CD14-positive monocyte (primary cell): Measurements from ENCODE around the gene DENND1A. TPM values are rescaled to one million over a fixed set of nuclear protein-coding genes. Genes with fewer than 3 reads are reported as not detected.

Experiments
- DNase-seq, 3 donors: peaks; one replicate each; pipeline ENCODE4 v3.0.0-alpha.2; 2011 to 2022
- H2AFZ ChIP-seq: 2 replicates; pipeline ENCODE4 v1.6.0; 2012; ENCODE audit warnings: mild to moderate bottlenecking, low read depth, low read length, inconsistent platforms; ENCODE audit not compliant: insufficient read depth, poor library complexity, severe bottlenecking
- H3K27ac ChIP-seq, 2 donors: 1 replicate in 1 of 2; 2 replicates in 1 of 2; pipeline ENCODE4 v1.5.1; 2012 to 2013; ENCODE audit warnings: low read length in 2 of 2, control low read depth in 1 of 2, inconsistent platforms in 1 of 2, low read depth in 1 of 2, mild to moderate bottlenecking in 1 of 2
- H3K27me3 ChIP-seq, 2 donors: one replicate each; pipeline versions ENCODE4 v1.6.0 to v1.6.1; 2011 to 2013; ENCODE audit warnings: low read length in 2 of 2; ENCODE audit not compliant: control insufficient read depth in 2 of 2, insufficient read depth in 2 of 2
- H3K36me3 ChIP-seq, 2 donors: replicated peaks in 1 of 2; 1 replicate in 1 of 2; 2 replicates in 1 of 2; pipeline versions ENCODE4 v1.5.1 to v1.6.1; 2012 to 2013; ENCODE audit warnings: low read length in 2 of 2, control low read depth in 1 of 2, inconsistent platforms in 1 of 2, mild to moderate bottlenecking in 1 of 2; ENCODE audit not compliant: insufficient read depth in 2 of 2, control insufficient read depth in 1 of 2
- H3K4me1 ChIP-seq, 2 donors: 1 replicate in 1 of 2; 2 replicates in 1 of 2; pipeline versions ENCODE4 v1.5.1 to v1.6.1; 2012 to 2013; ENCODE audit warnings: low read length in 2 of 2, control low read depth in 1 of 2, inconsistent platforms in 1 of 2, mild to moderate bottlenecking in 1 of 2, moderate library complexity in 1 of 2; ENCODE audit not compliant: insufficient read depth in 2 of 2, control insufficient read depth in 1 of 2
- H3K4me2 ChIP-seq: replicated peaks from 2 replicates; pipeline ENCODE3; 2012; ENCODE audit warnings: low read length, moderate library complexity, mild to moderate bottlenecking; ENCODE audit not compliant: poor library complexity, severe bottlenecking; ENCODE audit errors: extremely low read depth
- H3K4me3 ChIP-seq, 3 experiments: fragments of 200-600 bp in 1 of 3; sonication (generic) in 1 of 3; replicated peaks in 1 of 3; 1 replicate in 2 of 3; 2 replicates in 1 of 3; pipeline ENCODE4 v1.5.1; 2011 to 2013; ENCODE audit warnings: low read length in 3 of 3, mild to moderate bottlenecking in 3 of 3, control low read depth in 2 of 3, low read depth in 2 of 3, inconsistent platforms in 1 of 3, moderate library complexity in 1 of 3
- H3K79me2 ChIP-seq: 2 replicates; pipeline ENCODE4 v1.6.0; 2012; ENCODE audit warnings: mild to moderate bottlenecking, control low read depth, inconsistent platforms, low read length, moderate library complexity; ENCODE audit not compliant: insufficient read depth
- H3K9ac ChIP-seq: 2 replicates; pipeline ENCODE4 v1.6.0; 2017; ENCODE audit warnings: low read length, mild to moderate bottlenecking; ENCODE audit not compliant: insufficient read depth, poor library complexity, severe bottlenecking
- H3K9me3 ChIP-seq, 2 donors: replicated peaks in 1 of 2; 1 replicate in 1 of 2; 2 replicates in 1 of 2; pipeline versions ENCODE4 v1.5.1 to v1.6.1; 2012 to 2013; ENCODE audit warnings: low read length in 2 of 2, control low read depth in 1 of 2; ENCODE audit not compliant: control insufficient read depth in 1 of 2, insufficient read depth in 1 of 2
- H4K20me1 ChIP-seq: 2 replicates; pipeline ENCODE4 v1.6.0; 2012; ENCODE audit warnings: mild to moderate bottlenecking, low read length, control low read depth, moderate library complexity; ENCODE audit not compliant: insufficient read depth
- H3K27ac Mint-ChIP-seq, 7 donors: one replicate each; pipeline ENCODE4 v1.8.0; 2020; ENCODE audit warnings: mild to moderate bottlenecking in 7 of 7, mixed read lengths in 7 of 7, moderate library complexity in 6 of 7, inconsistent platforms in 2 of 7
- H3K27me3 Mint-ChIP-seq, 3 donors: one replicate each; pipeline ENCODE4 v1.8.0; 2021 to 2022; ENCODE audit warnings: low read depth in 3 of 3, mild to moderate bottlenecking in 3 of 3, mixed read lengths in 3 of 3, moderate library complexity in 3 of 3, inconsistent platforms in 1 of 3
- H3K36me3 Mint-ChIP-seq, 2 donors: one replicate each; pipeline ENCODE4 v1.8.0; 2020; ENCODE audit warnings: mixed read lengths in 2 of 2, inconsistent platforms in 1 of 2, mild to moderate bottlenecking in 1 of 2
- H3K4me1 Mint-ChIP-seq: one replicate; pipeline ENCODE4 v1.8.0; 2020; ENCODE audit warnings: mild to moderate bottlenecking, mixed read lengths
- H3K4me3 Mint-ChIP-seq, 2 donors: one replicate each; pipeline ENCODE4 v1.8.0; 2020; ENCODE audit warnings: mild to moderate bottlenecking in 2 of 2, mixed read lengths in 2 of 2, moderate library complexity in 1 of 2
- H3K9me3 Mint-ChIP-seq, 7 donors: one replicate each; pipeline ENCODE4 v1.8.0; 2020 to 2022; ENCODE audit warnings: mixed read lengths in 7 of 7, mild to moderate bottlenecking in 6 of 7, moderate library complexity in 6 of 7, inconsistent platforms in 2 of 7
- WGBS: methylation state at CpG from one replicate; pipeline ENCODE4 v1.1.5; 2013; ENCODE audit warnings: missing lambda C conversion rate; ENCODE audit not compliant: insufficient coverage; 5-methylcytosine and 5-hydroxymethylcytosine counted together
- intact Hi-C, 2 donors: fragments of 100-400 bp; cut with micrococcal nuclease; formaldehyde crosslinking; loops; one replicate each; pipeline versions ENCODE4 v1.15.0 to v1.15.1; 2023
- polyA plus RNA-seq, 3 donors: library from polyadenylated mRNA; depleted of rRNA in 1 of 3; unstranded in 2 of 3; stranded (reverse) in 1 of 3; fragments of 300-500 nt in 2 of 3; fragments of >200 nt in 1 of 3; fragmentation: Illumina TruSeq in 2 of 3; gene quantifications; 1 replicate in 2 of 3; 2 replicates in 1 of 3; pipeline ENCODE4 v1.2.3, GENCODE V29; 2012 to 2021
- TF ChIP-seq, protein P1 (sequence below): fragments of 200-600 bp; IDR thresholded peaks from one replicate; pipeline ENCODE4 v1.8.0; 2022; ENCODE audit warnings: antibody characterized with exemption, mild to moderate bottlenecking

DENND1A gene
- polyA plus RNA-seq, 3 donors: 24.8 to 73.0 (median 29.4) TPM

DNA sequence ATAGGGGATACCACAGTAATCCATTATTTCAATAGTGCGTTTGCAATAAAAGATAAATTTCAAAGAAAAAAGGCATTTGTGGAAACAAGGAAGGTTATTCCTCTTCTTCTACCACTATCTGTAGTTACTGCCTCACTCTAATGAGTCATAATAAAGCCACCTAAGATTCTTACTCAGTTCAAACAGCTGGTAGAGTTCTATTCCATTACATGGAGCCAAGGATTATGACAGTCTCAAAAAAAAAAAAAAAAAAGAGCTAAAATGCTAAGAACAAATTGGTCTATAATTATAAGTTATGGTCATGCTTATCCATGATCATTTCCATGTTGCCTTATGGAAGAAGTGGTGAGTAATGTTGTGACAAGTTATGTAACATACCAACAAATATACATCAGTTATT lies 46.3 kb downstream of the DENND1A start:
- intact Hi-C loops: no loop called here
- no peak overlapping the region for H3K27ac ChIP-seq
- H3K4me1 Mint-ChIP-seq: peaks cover 47% of the 10 kb centered on the region
- no peak overlapping the region for H2AFZ ChIP-seq
- H3K27ac Mint-ChIP-seq: peak overlapping the region in 1 of 7 donors; percentile 1
- TF ChIP-seq, protein P1, sequence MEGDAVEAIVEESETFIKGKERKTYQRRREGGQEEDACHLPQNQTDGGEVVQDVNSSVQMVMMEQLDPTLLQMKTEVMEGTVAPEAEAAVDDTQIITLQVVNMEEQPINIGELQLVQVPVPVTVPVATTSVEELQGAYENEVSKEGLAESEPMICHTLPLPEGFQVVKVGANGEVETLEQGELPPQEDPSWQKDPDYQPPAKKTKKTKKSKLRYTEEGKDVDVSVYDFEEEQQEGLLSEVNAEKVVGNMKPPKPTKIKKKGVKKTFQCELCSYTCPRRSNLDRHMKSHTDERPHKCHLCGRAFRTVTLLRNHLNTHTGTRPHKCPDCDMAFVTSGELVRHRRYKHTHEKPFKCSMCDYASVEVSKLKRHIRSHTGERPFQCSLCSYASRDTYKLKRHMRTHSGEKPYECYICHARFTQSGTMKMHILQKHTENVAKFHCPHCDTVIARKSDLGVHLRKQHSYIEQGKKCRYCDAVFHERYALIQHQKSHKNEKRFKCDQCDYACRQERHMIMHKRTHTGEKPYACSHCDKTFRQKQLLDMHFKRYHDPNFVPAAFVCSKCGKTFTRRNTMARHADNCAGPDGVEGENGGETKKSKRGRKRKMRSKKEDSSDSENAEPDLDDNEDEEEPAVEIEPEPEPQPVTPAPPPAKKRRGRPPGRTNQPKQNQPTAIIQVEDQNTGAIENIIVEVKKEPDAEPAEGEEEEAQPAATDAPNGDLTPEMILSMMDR: no peak
- peaks cover 100% of the 10 kb centered on the region for H3K79me2 ChIP-seq
- no peak overlapping the region for H3K4me3 Mint-ChIP-seq
- H3K4me2 ChIP-seq: no peak overlapping the region
- H3K27me3 ChIP-seq: no peaks in the 10 kb centered on the region
- H4K20me1 ChIP-seq: peaks cover 100% of the 10 kb centered on the region
- DNase-seq: no peak
- peaks cover 0 to 4% (median 0%) of the 10 kb centered on the region in 7 donors for H3K9me3 Mint-ChIP-seq
- H3K4me1 ChIP-seq: peaks cover 5% of the 10 kb centered on the region in 2 donors
- peaks cover 12 to 13% of the 10 kb centered on the region in 2 donors for H3K36me3 Mint-ChIP-seq
- no peak overlapping the region for H3K4me3 ChIP-seq
- no CpG with 5 or more reads among the region's 1 CpG for WGBS
- no peak overlapping the region for H3K9ac ChIP-seq
- peaks cover 9 to 17% of the 10 kb centered on the region in 2 donors for H3K36me3 ChIP-seq
- peaks cover 0 to 2% (median 2%) of the 10 kb centered on the region in 3 donors for H3K27me3 Mint-ChIP-seq
- H3K9me3 ChIP-seq: no peaks in the 10 kb centered on the region

DNA sequence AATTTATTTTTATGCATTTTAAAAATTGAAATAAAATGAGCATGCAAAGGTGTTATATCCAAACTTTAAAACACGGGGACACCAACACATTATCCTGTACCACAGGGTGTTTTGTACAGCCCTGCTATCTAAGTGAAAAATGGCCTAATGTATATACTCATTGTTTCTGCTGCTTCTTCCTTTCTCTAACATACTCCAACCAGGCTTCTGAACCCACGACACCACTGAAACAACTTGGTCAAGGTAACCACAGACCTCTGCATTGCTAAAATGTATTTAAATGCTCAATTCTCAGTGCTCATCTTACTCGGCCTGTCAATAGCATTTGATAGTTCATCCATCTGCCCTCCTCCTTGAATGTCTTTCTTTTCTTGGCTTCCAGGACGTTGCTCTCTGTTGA lies 48.3 kb downstream of the DENND1A start:
- H3K79me2 ChIP-seq: peaks cover 94% of the 10 kb centered on the region
- 95% methylated on average over 4 of the region's 4 CpGs for WGBS
- no peak overlapping the region for H2AFZ ChIP-seq
- Mint-ChIP-seq H3K4me3 (no peak overlapping the region), H3K9me3 (no peaks in the 10 kb centered on the region), H3K27me3 (peaks cover 0 to 2% (median 0%) of the 10 kb centered on the region in 3 donors), H3K4me1 (peaks cover 45% of the 10 kb centered on the region), H3K36me3 (peaks cover 10 to 11% of the 10 kb centered on the region in 2 donors), H3K27ac (peak overlapping the region in 2 of 7 donors; percentile 10 to 30)
- peaks cover 14 to 23% of the 10 kb centered on the region in 2 donors for H3K36me3 ChIP-seq
- intact Hi-C loops: no loop called here
- no peak overlapping the region for H3K27ac ChIP-seq
- no peak overlapping the region for H3K4me2 ChIP-seq
- H4K20me1 ChIP-seq: peaks cover 95% of the 10 kb centered on the region
- no peaks in the 10 kb centered on the region for H3K9me3 ChIP-seq
- peaks cover 5% of the 10 kb centered on the region in 2 donors for H3K4me1 ChIP-seq
- TF ChIP-seq, protein P1: no peak
- DNase-seq: no peak
- no peak overlapping the region for H3K4me3 ChIP-seq
- no peak overlapping the region for H3K9ac ChIP-seq
- no peaks in the 10 kb centered on the region for H3K27me3 ChIP-seq
